H1 (cell line): ENCODE results near the gene RELL1. TPM values are rescaled to one million over a fixed set of nuclear protein-coding genes. Genes with fewer than 3 reads are reported as not detected.

Experiments
- CTCF ChIA-PET: fragments of 300-600 bp; sonication (Branson Sonifier 250); formaldehyde crosslinking; loops from one replicate; lab custom pipeline; 2021; ENCODE audit not compliant: partially characterized antibody; lab: Charles Lee
- POLR2A ChIA-PET: fragments of 300-600 bp; sonication (Branson Sonifier 250); formaldehyde crosslinking; loops from one replicate; lab custom pipeline; 2021; ENCODE audit warnings: inconsistent platforms; ENCODE audit not compliant: partially characterized antibody; lab: Charles Lee
- DNase-seq, 2 experiments: peaks; one replicate each; pipeline versions ENCODE4 v3.0.0 to v3.0.0-alpha.2; 2010 to 2022; ENCODE audit warnings: low spot score in 2 of 2, low read depth in 1 of 2, mixed read lengths in 1 of 2
- FAIRE-seq: peaks from 2 replicates; lab custom pipeline; 2011; peaks lifted over from hg19 to GRCh38; lab: Jason Lieb, UNC
- H2AFZ ChIP-seq: 2 replicates; pipeline ENCODE4 v1.8.1; 2012; ENCODE audit warnings: low read length, inconsistent platforms
- H2AK5ac ChIP-seq: 2 replicates; pipeline ENCODE4 v1.6.1; 2013; ENCODE audit warnings: low read depth, low read length
- H2BK120ac ChIP-seq: replicated peaks from 2 replicates; pipeline ENCODE3; 2013; ENCODE audit warnings: low read depth, low read length, inconsistent platforms
- H2BK12ac ChIP-seq: 2 replicates; pipeline ENCODE4 v1.6.1; 2013; ENCODE audit warnings: low read depth, low read length
- H2BK15ac ChIP-seq: 2 replicates; pipeline ENCODE4 v1.6.1; 2013; ENCODE audit warnings: low read length
- H2BK20ac ChIP-seq: 2 replicates; pipeline ENCODE4 v1.6.1; 2013; ENCODE audit warnings: low read length
- H2BK5ac ChIP-seq: 2 replicates; pipeline ENCODE4 v1.6.1; 2013; ENCODE audit warnings: low read depth, low read length
- H3K14ac ChIP-seq: 2 replicates; pipeline ENCODE4 v1.6.1; 2013; ENCODE audit warnings: inconsistent platforms; ENCODE audit not compliant: insufficient read length
- H3K18ac ChIP-seq: 2 replicates; pipeline ENCODE4 v1.6.1; 2013; ENCODE audit warnings: low read length; ENCODE audit errors: extremely low read depth
- H3K23ac ChIP-seq: 2 replicates; pipeline ENCODE4 v1.6.1; 2013; ENCODE audit warnings: inconsistent platforms; ENCODE audit not compliant: insufficient read length
- H3K23me2 ChIP-seq: 2 replicates; pipeline ENCODE4 v1.6.1; 2013; ENCODE audit warnings: low read depth, low read length
- H3K27ac ChIP-seq: 2 replicates; pipeline ENCODE4 v1.6.1; 2011; ENCODE audit warnings: low read depth, low read length, inconsistent platforms
- H3K27me3 ChIP-seq, 4 experiments: replicated peaks in 1 of 4; 1 replicate in 1 of 4; 2 replicates in 3 of 4; pipeline versions ENCODE4 v1.6.1 to v1.8.1; 2011 to 2013; ENCODE audit warnings: low read length in 3 of 4, mild to moderate bottlenecking in 3 of 4, inconsistent platforms in 2 of 4, mixed read lengths in 2 of 4, moderate library complexity in 1 of 4; ENCODE audit not compliant: control insufficient read depth in 3 of 4, insufficient read depth in 3 of 4; ENCODE audit errors: extremely low read depth in 1 of 4
- H3K36me3 ChIP-seq, 4 experiments: 2 replicates each; pipeline versions ENCODE4 v1.6.1 to v1.8.1; 2011 to 2013; ENCODE audit warnings: mild to moderate bottlenecking in 4 of 4, low read length in 3 of 4, moderate library complexity in 2 of 4, control low read depth in 1 of 4, inconsistent platforms in 1 of 4; ENCODE audit not compliant: insufficient read depth in 4 of 4, control insufficient read depth in 2 of 4
- H3K4ac ChIP-seq: replicated peaks from 2 replicates; pipeline ENCODE3; 2013; ENCODE audit warnings: low read length, low read depth, mixed read lengths, inconsistent platforms; ENCODE audit not compliant: insufficient read length
- H3K4me1 ChIP-seq, 4 experiments: replicated peaks in 1 of 4; 1 replicate in 1 of 4; 2 replicates in 3 of 4; pipeline versions ENCODE4 v1.6.1 to v1.8.1; 2011 to 2013; ENCODE audit warnings: low read length in 3 of 4, inconsistent platforms in 2 of 4, mixed read lengths in 1 of 4; ENCODE audit not compliant: insufficient read depth in 4 of 4, control insufficient read depth in 3 of 4
- H3K4me2 ChIP-seq, 2 experiments: 2 replicates each; pipeline versions ENCODE4 v1.6.1 to v1.8.1; 2011 to 2013; ENCODE audit warnings: low read depth in 2 of 2, low read length in 2 of 2, control low read depth in 1 of 2, inconsistent platforms in 1 of 2, mild to moderate bottlenecking in 1 of 2; ENCODE audit not compliant: insufficient read depth in 1 of 2
- H3K4me3 ChIP-seq, 4 experiments: fragments of 200-600, 300-600 bp in 1 of 4; sonication (generic), shearing (Covaris generic), sonication (Bioruptor Twin) in 1 of 4; 2 replicates each; pipeline versions ENCODE4 v1.5.1 to v1.8.1; 2011 to 2016; ENCODE audit warnings: low read length in 4 of 4, low read depth in 3 of 4, control low read depth in 2 of 4, inconsistent platforms in 2 of 4, mild to moderate bottlenecking in 2 of 4, mixed read lengths in 1 of 4, moderate library complexity in 1 of 4; ENCODE audit not compliant: insufficient read depth in 2 of 4; ENCODE audit errors: extremely low read depth in 1 of 4
- H3K56ac ChIP-seq: replicated peaks from 2 replicates; pipeline ENCODE3; 2013; ENCODE audit warnings: low read depth, mild to moderate bottlenecking, mixed read lengths, low read length, inconsistent platforms; ENCODE audit not compliant: insufficient read length
- H3K79me1 ChIP-seq: 2 replicates; pipeline ENCODE4 v1.6.1; 2013; ENCODE audit warnings: low read depth, low read length, control low read depth
- H3K79me2 ChIP-seq, 2 experiments: 2 replicates each; pipeline versions ENCODE4 v1.6.1 to v1.8.1; 2012 to 2013; ENCODE audit warnings: low read length in 2 of 2, mild to moderate bottlenecking in 2 of 2, inconsistent platforms in 1 of 2; ENCODE audit not compliant: insufficient read depth in 2 of 2, control insufficient read depth in 1 of 2
- H3K9ac ChIP-seq, 4 experiments: replicated peaks in 1 of 4; 1 replicate in 1 of 4; 2 replicates in 3 of 4; pipeline versions ENCODE4 v1.6.1 to v1.8.1; 2011 to 2013; ENCODE audit warnings: low read depth in 3 of 4, low read length in 3 of 4, control low read depth in 2 of 4, mild to moderate bottlenecking in 2 of 4, moderate library complexity in 2 of 4, inconsistent platforms in 1 of 4; ENCODE audit errors: extremely low read depth in 1 of 4
- H3K9me3 ChIP-seq, 2 experiments: 2 replicates each; pipeline versions ENCODE4 v1.6.1 to v1.8.1; 2012 to 2013; ENCODE audit warnings: mild to moderate bottlenecking in 2 of 2, moderate library complexity in 2 of 2, control low read depth in 1 of 2, inconsistent platforms in 1 of 2, low read depth in 1 of 2, low read length in 1 of 2, mixed read lengths in 1 of 2; ENCODE audit not compliant: insufficient read depth in 2 of 2
- H4K20me1 ChIP-seq, 2 experiments: replicated peaks in 1 of 2; 2 replicates each; pipeline versions ENCODE3 to v1.8.1; 2011 to 2013; ENCODE audit warnings: inconsistent platforms in 2 of 2, low read length in 2 of 2, mild to moderate bottlenecking in 1 of 2; ENCODE audit not compliant: insufficient read depth in 2 of 2, control insufficient read depth in 1 of 2
- H4K5ac ChIP-seq: 2 replicates; pipeline ENCODE4 v1.6.1; 2013; ENCODE audit warnings: low read length, low read depth, mixed read lengths, inconsistent platforms; ENCODE audit not compliant: insufficient read length
- H4K8ac ChIP-seq: 2 replicates; pipeline ENCODE4 v1.8.0; 2013; ENCODE audit warnings: mild to moderate bottlenecking, moderate library complexity, low read length, inconsistent platforms; ENCODE audit not compliant: insufficient read depth; ENCODE audit errors: extremely low read depth
- H4K91ac ChIP-seq: replicated peaks from 2 replicates; pipeline ENCODE3; 2013; ENCODE audit warnings: low read length, mixed read lengths, inconsistent platforms; ENCODE audit not compliant: insufficient read length
- EZH2 ChIP-seq: fragments of 200-600 bp; sonication (generic); IDR thresholded peaks from 2 replicates; pipeline ENCODE4 v1.7.1; 2012; ENCODE audit warnings: low read depth, mild to moderate bottlenecking, moderate library complexity, low read length, inconsistent platforms; ENCODE audit not compliant: severe bottlenecking
- JUN ChIP-seq: IDR thresholded peaks from 2 replicates; pipeline ENCODE4 v1.6.1; 2011; ENCODE audit warnings: low read depth, mild to moderate bottlenecking, improper control_type of control experiment, low read length
- JUND ChIP-seq: IDR thresholded peaks from 2 replicates; pipeline ENCODE4 v1.6.1; 2011; ENCODE audit warnings: mild to moderate bottlenecking, improper control_type of control experiment, low read length
- KDM1A ChIP-seq: fragments of 200-600, 300-600 bp; sonication (generic); IDR thresholded peaks from 2 replicates; pipeline ENCODE4 v1.7.1; 2016; ENCODE audit warnings: mild to moderate bottlenecking, low read length, borderline replicate concordance
- POU5F1 ChIP-seq: IDR thresholded peaks from 2 replicates; pipeline ENCODE4 v1.6.1; 2011; ENCODE audit warnings: low read depth, mild to moderate bottlenecking, low read length, moderate library complexity
- RFX5 ChIP-seq: IDR thresholded peaks from 2 replicates; pipeline ENCODE4 v1.6.1; 2011; ENCODE audit warnings: low read depth, low read length, improper control_type of control experiment, borderline replicate concordance
- SIX5 ChIP-seq: IDR thresholded peaks from 2 replicates; pipeline ENCODE4 v1.6.1; 2011; ENCODE audit warnings: mild to moderate bottlenecking, low read depth, low read length
- SP2 ChIP-seq: IDR thresholded peaks from 2 replicates; pipeline ENCODE4 v1.6.1; 2012; ENCODE audit warnings: mild to moderate bottlenecking, low read length, inconsistent platforms
- SP4 ChIP-seq: IDR thresholded peaks from 2 replicates; pipeline ENCODE4 v1.6.1; 2012; ENCODE audit warnings: low read length, inconsistent platforms
- SRF ChIP-seq: IDR thresholded peaks from 2 replicates; pipeline ENCODE4 v1.6.1; 2011; ENCODE audit warnings: mild to moderate bottlenecking, low read depth, low read length, moderate library complexity
- TAF1 ChIP-seq: IDR thresholded peaks from 2 replicates; pipeline ENCODE4 v1.6.1; 2011; ENCODE audit warnings: mild to moderate bottlenecking, low read depth, low read length
- TBP ChIP-seq: IDR thresholded peaks from 2 replicates; pipeline ENCODE4 v1.6.1; 2011; ENCODE audit warnings: low read depth, low read length, improper control_type of control experiment
- WGBS, 2 experiments: shearing (Covaris generic) in 1 of 2; methylation state at CpG; one replicate each; pipeline versions ENCODE4 v1.1.6 to v1.1.7; 2013 to 2015; ENCODE audit warnings: low lambda C conversion rate in 2 of 2, mixed read lengths in 2 of 2, inconsistent platforms in 1 of 2, low coverage in 1 of 2, missing lambda C conversion rate in 1 of 2; ENCODE audit not compliant: insufficient replicate concordance in 2 of 2, insufficient coverage in 1 of 2, insufficient read length in 1 of 2; ENCODE audit errors: extremely low coverage in 1 of 2, missing lambda C conversion rate in 1 of 2; 5-methylcytosine and 5-hydroxymethylcytosine counted together
- polyA plus RNA-seq, 7 experiments: library from polyadenylated mRNA; depleted of rRNA in 3 of 7; stranded (reverse) in 5 of 7; unstranded in 2 of 7; fragments of >200 nt in 5 of 7; fragments of 200-250 nt in 2 of 7; gene quantifications; 1 replicate in 5 of 7; 2 replicates in 1 of 7; 4 replicates in 1 of 7; pipeline versions ENCODE4 v1.2.1 to v1.2.3, GENCODE V29; 2011 to 2013; ENCODE audit warnings: missing spikeins in 2 of 7, mixed read lengths in 2 of 7
- total RNA-seq: library from RNA; stranded (reverse); fragmentation: NEBNext Ultra II Directional; extraction: Animal tissue kit (Norgen Biotek cat#: 25700); gene quantifications from 2 replicates; pipeline ENCODE4 v1.2.1, GENCODE V29; 2021

RELL1 gene
- total and polyA plus RNA-seq, 2 of the 8 experiments (the other 6 are each of a cell fraction or from before 2014, with no cell fraction given) = 2.1 to 14.1 TPM

GRCh38 chr4:37690976-37691375 is 4.8 kb upstream of the RELL1 start:
- CTCF ChIA-PET = interaction anchor here (0.7 to 1.0 kb wide), 4 partner anchors 22 to 109 kb away, joined by 3 to 4 read pairs (median 3); no protein-coding TSS in a partner anchor
- whole genome bisulfite sequencing, 2 experiments = 95% methylated on average over 3 of the region's 3 CpGs; no CpG with 5 or more reads in 1 of the 2 experiments
- H3K23ac ChIP-seq = no peak overlapping the region

More at GRCh38 chr4:37690976-37691375, 4.8 kb upstream of the RELL1 start:
- no peak overlapping the region for H2BK15ac ChIP-seq
- no peaks in the 10 kb centered on the region for H3K79me2 ChIP-seq
- 0 out of 2 replicates have a peak overlapping the region, but pooled peaks have one; percentile 75 for H2AK5ac ChIP-seq
- no peak overlapping the region for H4K8ac ChIP-seq
- no peak overlapping the region for H3K56ac ChIP-seq
- H3K9ac ChIP-seq = no peak overlapping the region
- H3K4me3 ChIP-seq = no peak overlapping the region
- H4K91ac ChIP-seq = no peak overlapping the region
- no peak overlapping the region for H3K4me2 ChIP-seq
- DNase-seq (no peak), FAIRE-seq (no peak)
- H3K23me2 ChIP-seq = no peaks in the 10 kb centered on the region
- no peaks in the 10 kb centered on the region for H3K36me3 ChIP-seq
- H4K20me1 ChIP-seq = no peaks in the 10 kb centered on the region
- H3K27ac ChIP-seq = no peak overlapping the region
- peaks cover 0 to 9% (median 3%) of the 10 kb centered on the region in 4 experiments; a peak in 5 of 7 replicates for H3K4me1 ChIP-seq
- H4K5ac ChIP-seq = no peak overlapping the region
- H3K9me3 ChIP-seq = no peaks in the 10 kb centered on the region
- H2BK12ac ChIP-seq = no peak overlapping the region
- no peak overlapping the region for H2BK5ac ChIP-seq
- H2AFZ ChIP-seq = no peak overlapping the region
- POLR2A ChIA-PET = no interaction called here
- peaks cover 0 to 9% (median 3%) of the 10 kb centered on the region in 4 experiments; a peak in 3 of 7 replicates for H3K27me3 ChIP-seq
- no peak overlapping the region for H3K4ac ChIP-seq
- H2BK20ac ChIP-seq = no peak overlapping the region
- no peaks in the 10 kb centered on the region for H3K79me1 ChIP-seq
- no peak overlapping the region for H3K14ac ChIP-seq
- no peak overlapping the region for H2BK120ac ChIP-seq
- no peak overlapping the region for H3K18ac ChIP-seq
- no peak for TF ChIP-seq RFX5
- TF ChIP-seq SRF = no peak
- TF ChIP-seq TAF1 = no peak
- TF ChIP-seq JUND = no peak
- TF ChIP-seq EZH2 = no peak
- no peak for TF ChIP-seq SIX5
- no peak for TF ChIP-seq SP2
- no peak for TF ChIP-seq JUN
- no peak for TF ChIP-seq POU5F1
- no peak for TF ChIP-seq SP4
- TF ChIP-seq KDM1A = no peak
- TF ChIP-seq TBP = no peak
- TF ChIP-seq, all 59 proteins: peak for 0
